ENCODE results near the gene YBX3.

Gene YBX3

GRCh38 chr12:10718279-10718821 lies 4.8 kb downstream of the YBX3 start:
- in situ Hi-C loops (cut with HindIII; ENCODE audit: low sequenced_read_pairs), result no loop called here
- no peak for TF ChIP-seq CTCF (IDR thresholded peaks at IDR 0.05; ENCODE audit: low read depth, low read length, missing control alignments)
- DNase-seq (ENCODE audit: low read depth), result peak; percentile 29
- H3K4me3 ChIP-seq (ENCODE audit: low read depth, low read length), result peak overlapping the region; percentile 17

- no peak for DNase-seq (ENCODE audit: low read depth)
- in situ Hi-C loops (cut with HindIII; ENCODE audit: low sequenced_read_pairs), result no loop called here
- TF ChIP-seq CTCF (IDR thresholded peaks at IDR 0.05; ENCODE audit: low read depth, low read length, missing control alignments), result no peak
- H3K4me3 ChIP-seq (ENCODE audit: low read depth, low read length), result peak overlapping the region; percentile 18
Observed at GRCh38 chr12:10717410-10717809, 5.7 kb downstream of the YBX3 start.

- in situ Hi-C loops (cut with HindIII; ENCODE audit: low sequenced_read_pairs), result no loop called here
- peak; percentile 85 for DNase-seq (ENCODE audit: low read depth)
- no peak for TF ChIP-seq CTCF (IDR thresholded peaks at IDR 0.05; ENCODE audit: low read depth, low read length, missing control alignments)
- peak overlapping the region; percentile 18 for H3K4me3 ChIP-seq (ENCODE audit: low read depth, low read length)
Observed at GRCh38 chr12:10716704-10717315, 6.3 kb downstream of the YBX3 start.

- no peak for DNase-seq (ENCODE audit: low read depth)
- peak overlapping the region; percentile 18 for H3K4me3 ChIP-seq (ENCODE audit: low read depth, low read length)
- in situ Hi-C loops (cut with HindIII; ENCODE audit: low sequenced_read_pairs), result no loop called here
- TF ChIP-seq CTCF (IDR thresholded peaks at IDR 0.05; ENCODE audit: low read depth, low read length, missing control alignments), result no peak
Observed at GRCh38 chr12:10716277-10716676, 6.8 kb downstream of the YBX3 start.

GRCh38 chr12:10715491-10715890 lies 7.6 kb downstream of the YBX3 start:
- in situ Hi-C loops (cut with HindIII; ENCODE audit: low sequenced_read_pairs), result no loop called here
- H3K4me3 ChIP-seq (ENCODE audit: low read depth, low read length), result no peak overlapping the region
- DNase-seq (ENCODE audit: low read depth), result no peak
- no peak for TF ChIP-seq CTCF (IDR thresholded peaks at IDR 0.05; ENCODE audit: low read depth, low read length, missing control alignments)

- no peak for TF ChIP-seq CTCF (IDR thresholded peaks at IDR 0.05; ENCODE audit: low read depth, low read length, missing control alignments)
- in situ Hi-C loops (cut with HindIII; ENCODE audit: low sequenced_read_pairs), result no loop called here
Observed at GRCh38 chr12:10709808-10710207, 13.3 kb downstream of the YBX3 start.

More at GRCh38 chr12:10709808-10710207, 13.3 kb downstream of the YBX3 start:
- DNase-seq (ENCODE audit: low read depth), result no peak
- H3K4me3 ChIP-seq (ENCODE audit: low read depth, low read length), result no peak overlapping the region
